Stromal cell of bone marrow (primary cell): ENCODE data around the gene CRB3.

Experiments used
- DNase-seq: peaks from one replicate; pipeline ENCODE4 v3.0.0-alpha.2; 2012; ENCODE audit warnings: low read depth

The CRB3 gene

DNA sequence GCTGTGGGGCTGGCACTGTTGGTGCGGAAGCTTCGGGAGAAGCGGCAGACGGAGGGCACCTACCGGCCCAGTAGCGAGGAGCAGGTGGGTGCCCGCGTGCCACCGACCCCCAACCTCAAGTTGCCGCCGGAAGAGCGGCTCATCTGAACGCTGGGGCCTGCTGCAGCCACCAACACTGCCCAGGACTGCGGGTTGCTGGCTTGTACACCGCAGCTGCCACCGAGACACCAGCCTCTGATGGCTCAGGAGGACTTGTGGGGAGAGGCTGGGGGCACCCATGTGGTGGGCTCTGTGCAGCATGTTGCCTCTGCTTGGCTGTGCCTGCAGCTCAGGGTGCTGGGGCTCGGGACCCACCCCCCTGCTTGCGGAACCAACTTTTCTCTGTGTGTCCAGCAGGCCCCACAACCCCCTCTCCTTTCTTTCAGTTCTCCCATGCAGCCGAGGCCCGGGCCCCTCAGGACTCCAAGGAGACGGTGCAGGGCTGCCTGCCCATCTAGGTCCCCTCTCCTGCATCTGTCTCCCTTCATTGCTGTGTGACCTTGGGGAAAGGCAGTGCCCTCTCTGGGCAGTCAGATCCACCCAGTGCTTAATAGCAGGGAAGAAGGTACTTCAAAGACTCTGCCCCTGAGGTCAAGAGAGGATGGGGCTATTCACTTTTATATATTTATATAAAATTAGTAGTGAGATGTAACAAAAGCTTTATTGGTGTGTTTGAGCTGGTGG, 2.6 kb downstream of the CRB3 start:
- no peak for DNase-seq

DNA sequence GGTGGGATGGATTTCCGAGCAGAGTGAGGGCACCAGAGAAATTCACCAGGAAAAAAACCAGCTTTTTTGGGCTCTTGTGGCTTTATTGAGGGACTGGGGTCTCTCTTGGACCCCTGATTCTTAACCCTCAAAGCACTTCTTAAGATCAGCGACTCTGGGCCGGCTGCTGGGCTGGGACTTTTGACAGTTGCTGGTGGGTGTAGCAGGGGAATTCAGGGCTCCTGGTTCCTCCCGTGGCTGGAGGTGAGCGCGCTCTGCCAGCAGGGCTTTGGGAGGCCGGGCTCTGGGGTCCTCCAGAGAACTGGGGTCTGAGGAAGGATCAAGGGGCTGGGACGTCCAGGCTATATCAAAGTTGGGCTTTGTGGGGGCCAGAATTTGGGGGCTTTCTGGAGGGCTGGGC, 3.3 kb downstream of the CRB3 start:
- no peak for DNase-seq

DNA sequence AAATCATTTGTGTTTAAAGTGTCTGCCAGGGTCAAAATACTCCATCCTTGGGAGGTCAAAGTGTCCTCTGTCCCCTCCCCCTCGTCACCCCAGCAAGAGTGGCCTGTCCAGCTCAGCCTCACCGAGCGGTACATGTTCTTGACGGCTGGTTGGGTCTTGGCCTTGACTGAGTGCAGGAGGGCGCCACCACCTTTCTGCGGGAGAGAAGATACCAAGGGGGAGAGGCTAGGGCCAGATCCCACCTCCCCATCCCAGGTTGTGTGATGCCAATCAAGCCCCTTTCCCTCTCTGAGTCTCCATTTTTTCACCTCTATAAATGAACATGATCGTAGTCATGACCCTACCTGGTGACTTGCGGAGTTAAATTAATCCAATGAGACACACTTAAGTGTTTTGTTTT, 6.1 kb downstream of the CRB3 start:
- DNase-seq, result no peak

DNA sequence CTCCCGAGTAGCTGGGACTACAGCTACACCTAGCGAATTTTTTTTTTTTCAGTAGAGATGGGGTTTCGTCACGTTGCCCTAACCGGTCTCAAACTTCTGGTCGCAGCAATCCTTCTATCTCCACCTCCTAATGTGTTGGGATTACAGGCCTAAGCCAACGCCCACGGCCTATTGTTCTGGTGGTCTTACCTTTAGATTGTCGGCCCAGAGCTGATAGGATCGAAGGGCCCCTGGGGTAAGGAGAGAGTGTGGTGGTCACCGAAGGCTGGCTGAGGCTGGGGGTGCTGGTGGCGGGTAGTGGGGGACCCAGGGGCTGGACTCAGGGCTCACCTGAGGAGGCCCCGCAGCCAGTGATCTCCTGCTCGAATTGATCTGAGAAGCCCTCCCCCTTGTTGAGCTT, 7.0 kb downstream of the CRB3 start:
- DNase-seq, result no peak

DNA sequence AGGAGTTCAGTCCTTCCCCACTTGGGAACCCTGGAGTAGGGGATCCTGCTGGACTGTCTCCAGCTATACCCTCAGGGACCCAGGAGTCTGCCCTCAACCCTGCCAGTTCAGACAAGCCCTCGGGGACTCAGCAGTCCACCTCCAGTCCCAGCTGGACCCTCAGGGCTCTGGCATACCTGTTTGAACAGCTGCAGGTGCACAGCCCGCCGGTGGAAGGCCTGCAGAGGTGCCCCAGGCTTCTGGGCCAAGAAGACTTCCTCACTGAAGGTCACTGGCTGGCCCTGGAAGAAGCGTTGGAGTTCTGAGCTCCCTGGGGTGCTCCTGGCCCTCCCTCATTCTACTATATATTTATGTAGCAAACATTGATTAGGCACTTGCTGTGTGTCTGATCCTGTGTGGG, 8.6 kb downstream of the CRB3 start:
- DNase-seq, result no peak

DNA sequence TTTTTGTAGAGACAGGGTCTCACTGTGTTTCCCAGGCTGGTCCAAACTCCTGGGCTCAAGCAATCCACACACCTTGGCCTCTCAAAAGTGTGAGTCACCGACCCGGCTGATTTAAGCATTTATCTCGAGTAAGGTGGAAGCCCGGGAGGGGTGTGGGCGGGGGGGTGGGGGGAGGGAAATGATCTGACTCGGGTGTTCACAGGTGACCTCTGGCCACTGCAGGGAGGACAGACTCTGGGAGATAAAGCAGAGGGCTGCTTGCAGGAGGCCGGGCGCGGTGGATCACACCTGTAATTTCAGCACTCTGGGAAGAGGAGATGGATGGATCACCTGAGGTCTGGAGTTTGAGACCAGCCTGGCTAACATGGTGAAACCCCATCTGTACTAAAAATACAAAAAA, 9.6 kb downstream of the CRB3 start:
- no peak for DNase-seq

DNA sequence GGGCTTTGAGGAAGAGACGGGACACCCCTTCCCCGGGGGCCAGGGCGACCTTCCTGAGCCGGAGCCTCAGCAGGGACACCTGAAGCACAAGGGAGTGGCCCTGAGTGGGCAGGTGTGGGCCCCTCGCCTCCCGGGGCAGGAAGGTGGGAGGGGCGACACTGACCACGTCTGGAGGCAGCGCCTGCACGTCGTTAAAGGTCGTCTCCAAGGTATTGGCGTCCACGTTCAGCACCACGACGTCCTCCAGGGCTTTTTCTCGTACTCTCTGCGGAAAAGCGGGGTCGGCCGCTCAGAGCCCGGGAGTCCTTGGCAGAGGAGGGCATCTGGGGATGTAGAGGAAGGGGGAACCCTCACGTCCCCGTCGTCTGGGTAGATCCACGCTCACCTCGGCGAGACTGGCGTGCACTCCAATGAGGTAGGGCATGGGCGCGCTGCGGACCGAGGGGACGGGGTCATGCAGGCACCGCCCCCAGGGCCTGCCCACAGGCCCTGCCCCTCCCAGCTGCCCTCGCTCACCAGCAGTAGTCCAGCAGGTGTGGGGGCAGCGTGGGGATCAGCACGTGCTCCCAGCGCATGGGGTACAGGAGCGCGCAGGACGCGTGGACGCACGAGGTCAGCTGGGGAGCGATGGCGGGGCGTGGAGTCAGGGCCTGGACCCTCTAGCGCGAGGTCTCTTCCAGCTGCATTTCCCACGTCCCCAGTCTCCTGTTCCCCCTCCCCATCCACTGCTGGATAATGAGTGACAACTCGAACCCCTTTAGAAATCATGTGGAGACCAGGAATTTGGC, 11.4 kb downstream of the CRB3 start:
- no peak for DNase-seq

DNA sequence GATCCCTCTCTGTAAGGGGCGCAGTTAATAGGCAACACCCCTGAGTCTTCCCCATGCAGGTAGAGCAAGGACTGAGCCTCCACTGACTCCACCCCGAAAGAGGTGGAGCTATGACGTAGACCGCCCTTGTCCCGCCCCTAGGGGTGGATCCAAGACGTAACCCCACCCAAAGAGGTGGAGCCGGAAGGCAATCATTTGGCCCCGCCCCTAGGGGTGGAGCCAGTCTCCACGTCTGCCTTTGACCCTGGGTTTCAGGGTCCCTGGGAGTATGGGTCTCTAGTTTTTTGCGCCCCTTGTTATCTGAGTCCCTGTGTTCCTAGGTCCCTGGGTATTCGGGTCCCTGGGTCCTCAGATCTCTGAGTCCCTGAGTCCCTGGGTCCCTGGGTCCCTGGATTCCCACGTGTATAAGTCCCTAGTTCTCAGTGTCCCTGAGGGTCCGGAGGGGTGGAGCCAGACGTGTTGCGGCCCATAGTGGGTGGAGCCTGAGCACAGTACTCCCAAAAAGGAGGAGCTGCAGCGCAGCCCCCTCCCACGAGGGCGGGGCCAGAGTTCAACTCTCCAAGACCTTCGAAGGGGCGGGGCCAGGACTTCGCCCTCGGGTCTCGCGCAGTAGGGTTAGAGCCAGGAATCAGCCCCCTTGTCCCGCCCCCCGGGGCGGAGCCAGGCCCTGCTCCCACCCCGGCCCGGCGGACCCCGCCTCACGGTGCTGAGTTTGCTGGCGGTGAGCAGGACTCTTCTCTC, 12.3 kb downstream of the CRB3 start:
- no peak for DNase-seq

DNA sequence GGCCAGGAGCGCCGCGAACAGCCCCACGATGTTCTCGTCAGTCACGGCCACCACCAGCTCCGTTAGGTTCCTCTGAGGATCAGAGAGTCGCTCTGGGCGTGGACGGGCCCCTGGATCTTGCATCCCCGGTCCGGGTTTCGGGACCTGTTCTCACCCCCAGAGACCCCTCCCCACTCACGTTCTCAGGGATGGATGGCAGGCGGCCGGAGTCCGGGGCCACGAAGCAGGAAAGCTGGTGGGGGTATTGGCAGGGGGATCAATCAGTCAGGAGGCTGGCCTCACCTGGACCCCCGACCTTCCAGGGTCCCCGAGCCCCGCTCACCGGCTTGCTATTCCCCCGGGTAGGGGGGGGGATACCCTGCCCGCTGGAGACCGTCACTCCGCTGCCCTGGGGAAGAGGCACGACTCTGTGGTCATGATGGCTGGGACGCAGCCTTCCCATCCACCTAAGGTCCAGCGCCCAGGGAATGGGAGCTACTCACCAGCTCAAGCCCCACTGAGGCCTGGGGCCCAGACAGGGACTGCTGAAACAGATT, 12.9 kb downstream of the CRB3 start:
- no peak for DNase-seq

DNA sequence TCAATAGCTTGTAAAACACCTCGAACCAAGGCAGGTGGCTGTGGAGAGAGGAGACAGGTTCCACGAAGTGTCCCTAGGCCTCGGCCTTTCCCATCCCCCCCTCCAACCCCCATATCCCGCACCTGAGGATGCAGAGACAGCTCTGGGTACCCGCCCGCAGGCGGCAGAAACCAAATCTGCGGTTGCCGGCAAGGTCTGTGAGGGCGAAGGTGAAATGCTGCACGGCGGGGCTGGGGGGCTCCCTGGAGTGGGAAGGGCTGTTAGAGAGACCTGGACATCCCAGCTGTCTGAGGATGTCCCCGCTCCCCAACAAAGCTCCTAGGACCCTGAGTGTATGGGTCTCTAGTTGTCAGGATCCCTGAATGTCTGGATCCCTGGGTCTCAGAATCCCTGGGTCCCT, 14.7 kb downstream of the CRB3 start:
- DNase-seq, result no peak

DNA sequence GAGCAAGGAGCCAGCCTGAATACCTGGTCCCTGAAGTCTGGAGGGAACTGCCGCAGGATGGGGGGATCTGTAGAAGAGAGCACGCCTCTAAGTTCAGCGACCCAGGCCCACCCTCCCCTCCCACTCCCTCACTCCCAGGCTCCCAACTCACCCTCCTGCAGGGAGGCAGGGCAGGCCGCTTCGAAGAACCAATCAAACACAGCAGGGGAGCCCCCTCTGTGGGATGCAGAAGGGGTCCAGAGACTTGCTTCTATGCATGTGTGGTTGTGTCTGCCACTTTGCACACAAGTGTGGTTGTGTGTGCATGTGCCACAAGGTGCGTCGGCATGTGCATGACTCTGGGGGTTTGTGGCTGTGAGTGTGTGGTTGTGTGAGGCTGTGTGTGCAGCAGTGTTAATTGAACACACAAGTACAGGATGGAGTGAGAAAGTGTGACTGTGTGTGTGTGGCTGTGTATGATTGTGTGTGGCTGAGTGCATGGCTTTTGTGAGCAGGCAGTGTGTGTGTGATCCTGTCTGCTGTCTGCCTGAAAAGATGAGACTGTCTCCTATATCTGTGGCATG, 15.8 kb downstream of the CRB3 start:
- no peak for DNase-seq

DNA sequence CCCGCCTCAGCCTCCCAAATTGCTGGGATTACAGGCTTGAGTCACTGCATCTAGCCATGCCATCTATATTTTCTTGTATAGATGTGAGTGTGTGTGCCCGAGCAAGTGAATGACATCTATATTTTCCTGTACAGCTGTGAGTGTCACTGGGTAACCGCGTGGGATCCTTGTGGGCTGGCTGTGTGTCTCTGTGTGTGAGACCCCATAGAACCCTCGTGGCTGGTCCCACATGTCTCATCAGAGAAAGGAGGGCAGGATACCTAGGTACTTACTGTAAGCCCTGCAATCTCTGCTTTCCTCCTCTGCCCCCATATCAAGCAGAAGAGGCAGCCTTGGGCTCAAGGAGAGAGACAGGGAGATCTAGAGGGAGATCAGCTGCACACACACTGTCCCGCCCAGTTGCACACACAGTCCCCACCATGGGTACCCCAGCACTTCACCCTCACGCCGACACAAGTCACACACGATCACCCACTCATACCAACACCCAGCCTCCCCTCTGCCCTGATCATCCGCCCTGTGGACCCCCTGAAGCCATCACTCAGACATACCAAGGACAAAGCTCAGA, 16.9 kb downstream of the CRB3 start:
- DNase-seq, result no peak

DNA sequence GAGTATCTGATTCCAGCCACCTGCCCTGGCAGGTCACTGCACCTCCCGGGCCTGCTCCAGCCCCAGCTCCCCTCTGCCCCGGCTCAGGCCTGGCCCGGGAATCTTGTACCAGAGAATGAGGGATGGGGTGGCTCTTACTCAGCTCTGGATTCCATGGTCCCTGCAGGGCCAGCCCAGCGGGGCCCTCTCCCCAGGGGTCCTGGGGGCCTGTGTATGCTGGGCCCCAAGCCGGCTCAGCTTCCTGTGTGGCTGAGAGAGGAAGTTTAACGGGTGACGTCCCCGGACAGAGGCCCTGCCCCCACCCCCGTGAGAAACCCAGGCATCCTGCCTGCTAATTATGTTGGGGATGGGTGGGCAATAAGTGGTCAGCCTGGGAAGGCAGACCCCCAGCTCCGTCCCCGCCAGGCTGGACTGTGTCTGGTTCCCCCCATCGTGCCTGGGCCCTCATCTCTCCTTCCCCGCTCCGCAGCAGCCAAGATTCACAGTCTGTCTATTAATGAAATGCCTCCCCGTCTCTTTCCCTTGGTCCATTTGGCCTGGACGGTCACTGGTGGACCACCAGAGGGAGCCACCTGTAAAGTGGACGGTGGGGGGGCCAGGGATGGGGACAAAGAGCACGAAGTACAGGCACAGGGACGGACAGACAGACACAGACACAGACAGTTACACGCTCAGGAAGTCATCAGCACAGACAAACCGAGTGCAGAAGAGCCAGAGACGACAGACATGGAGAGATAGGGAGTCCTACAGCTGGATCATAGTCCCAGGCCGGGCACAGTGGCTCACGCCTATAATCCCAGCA, 17.7 kb downstream of the CRB3 start, which contains the start of gene DENND1C:
Gene DENND1C, minus strand, starts transcription at position 247 of the 802 bp plus-strand sequence. Its CDS starts 92 bp downstream, at position 155.
- no peak for DNase-seq

DNA sequence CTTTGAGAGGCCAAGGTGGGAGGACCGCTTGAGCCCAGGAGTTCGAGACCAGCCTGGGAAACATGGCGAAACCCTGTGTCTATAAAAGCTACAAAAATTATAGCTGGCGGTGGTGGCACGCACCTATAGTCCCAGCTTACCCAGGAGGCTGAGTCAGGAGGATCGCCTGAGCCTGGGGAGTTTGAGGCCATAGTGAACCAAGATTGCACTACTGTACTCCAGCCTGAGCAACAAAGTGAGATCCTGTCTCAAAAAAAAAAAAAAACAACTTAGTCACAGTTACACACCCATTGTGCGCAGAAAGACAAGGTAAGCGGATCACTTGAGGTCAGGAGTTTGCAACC, 18.2 kb downstream of the CRB3 start:
- no peak for DNase-seq

DNA sequence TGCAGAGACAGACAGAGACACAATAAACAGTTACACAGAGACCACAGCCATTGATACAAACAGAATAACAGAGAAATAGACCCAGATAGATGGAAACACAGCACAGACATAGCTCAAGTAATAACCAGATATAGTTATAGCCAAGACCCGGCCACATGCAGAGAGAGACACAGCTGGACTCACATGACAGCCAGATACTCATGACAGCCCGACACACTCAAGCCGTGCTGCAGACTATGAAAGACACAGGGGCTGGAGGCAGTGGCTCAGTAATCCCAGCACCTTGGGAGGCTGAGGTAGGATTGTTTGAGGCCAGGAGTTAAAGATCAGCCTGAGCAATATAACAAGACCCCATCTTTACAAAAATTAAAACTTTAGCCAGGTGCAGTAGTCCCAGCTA, 19.2 kb downstream of the CRB3 start:
- no peak for DNase-seq

DNA sequence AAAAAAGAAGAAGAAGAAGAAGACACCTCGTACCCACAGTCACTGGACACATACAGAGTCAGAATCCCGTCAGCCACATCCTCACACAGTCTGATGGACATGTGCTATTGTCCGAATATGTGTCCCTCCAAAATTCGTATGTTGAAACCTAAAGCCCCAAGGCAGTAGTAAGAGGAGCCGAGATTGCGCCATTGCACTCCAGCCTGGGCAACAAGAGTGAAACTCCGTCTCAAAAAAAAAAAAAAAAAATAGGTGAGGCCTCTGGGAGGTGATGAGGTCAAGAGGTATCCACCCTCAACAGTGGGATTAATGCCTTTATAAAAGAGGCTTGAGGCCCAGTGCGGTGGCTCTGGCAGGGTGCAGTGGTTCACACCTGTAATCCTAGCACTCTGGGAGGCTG, 20.2 kb downstream of the CRB3 start:
- no peak for DNase-seq

DNA sequence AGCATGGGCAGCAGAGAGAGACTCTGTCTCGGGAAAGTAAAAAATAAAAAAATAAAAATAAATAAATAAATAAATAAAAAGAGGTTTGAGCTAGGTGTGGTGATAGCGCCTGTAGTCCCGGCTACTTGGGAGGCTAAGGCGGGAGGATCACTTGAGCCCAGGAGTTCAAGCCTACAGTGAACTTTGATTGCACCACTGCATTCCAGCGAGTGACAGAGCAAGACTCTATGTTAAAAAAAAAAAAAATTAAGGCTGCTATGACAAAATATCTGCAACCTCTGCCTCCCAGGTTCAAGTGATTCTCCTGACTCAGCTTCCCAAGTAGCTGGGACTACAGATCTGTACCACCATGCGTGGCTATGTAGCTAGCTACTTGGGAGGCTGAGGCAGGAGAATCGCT, 20.8 kb downstream of the CRB3 start:
- no peak for DNase-seq

DNA sequence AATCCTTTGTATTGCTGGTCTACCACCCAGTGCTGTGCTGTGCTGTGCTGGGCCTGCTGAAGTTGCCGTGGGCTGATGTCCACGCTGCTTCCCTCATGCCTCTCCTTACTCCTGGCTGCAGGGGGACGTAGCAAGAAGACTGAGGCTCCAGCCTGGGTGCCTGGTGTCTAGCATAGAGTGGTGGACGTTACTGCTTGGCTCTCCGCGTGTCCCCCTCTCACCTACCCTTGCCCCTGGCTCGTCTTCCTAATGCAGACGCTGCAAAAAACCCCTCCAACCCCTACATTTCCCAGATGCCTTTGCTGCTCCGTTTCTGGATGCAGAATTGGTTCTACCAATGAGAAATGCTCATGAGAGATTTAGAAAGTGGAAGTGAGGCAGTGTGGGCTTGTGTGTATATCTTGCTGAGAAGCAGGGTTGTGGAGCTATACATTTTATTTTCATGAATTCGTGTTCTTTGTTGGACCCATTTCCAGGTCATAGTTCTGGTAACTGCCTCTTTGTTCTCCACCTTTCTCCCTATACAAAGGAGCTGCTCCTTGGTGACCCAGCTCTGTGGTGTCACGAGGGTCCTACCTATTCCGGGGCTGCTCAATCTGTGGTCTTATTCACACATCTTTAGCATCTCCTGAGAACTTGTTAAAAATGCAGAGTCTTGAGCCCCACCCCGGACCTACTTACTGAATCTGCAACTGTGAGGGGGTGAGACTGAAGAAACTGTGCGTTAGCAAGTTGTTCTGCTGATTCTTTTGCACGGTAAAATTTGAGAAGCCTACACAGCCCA, 25.4 kb downstream of the CRB3 start:
- DNase-seq, result no peak

DNA sequence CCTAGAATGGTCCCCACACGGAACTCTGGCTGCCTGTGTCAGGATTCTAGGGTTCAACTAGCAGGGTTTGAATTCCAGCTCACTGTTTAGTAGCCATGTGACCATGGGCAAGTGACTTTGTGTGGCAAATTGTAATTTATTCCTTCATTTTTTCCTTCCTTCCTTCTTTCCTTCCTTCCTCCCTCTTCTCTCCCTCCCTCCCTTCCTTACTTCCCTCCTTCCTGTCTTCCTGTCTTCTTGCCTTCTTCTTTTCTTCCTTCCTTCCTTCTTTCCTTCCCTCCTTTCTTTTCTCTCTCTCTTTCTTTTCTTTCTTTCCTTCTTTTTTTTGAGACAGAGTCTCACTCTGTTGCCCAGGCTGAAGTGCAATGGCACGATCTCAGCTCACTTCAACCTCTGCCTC, 26.1 kb downstream of the CRB3 start:
- no peak for DNase-seq

DNA sequence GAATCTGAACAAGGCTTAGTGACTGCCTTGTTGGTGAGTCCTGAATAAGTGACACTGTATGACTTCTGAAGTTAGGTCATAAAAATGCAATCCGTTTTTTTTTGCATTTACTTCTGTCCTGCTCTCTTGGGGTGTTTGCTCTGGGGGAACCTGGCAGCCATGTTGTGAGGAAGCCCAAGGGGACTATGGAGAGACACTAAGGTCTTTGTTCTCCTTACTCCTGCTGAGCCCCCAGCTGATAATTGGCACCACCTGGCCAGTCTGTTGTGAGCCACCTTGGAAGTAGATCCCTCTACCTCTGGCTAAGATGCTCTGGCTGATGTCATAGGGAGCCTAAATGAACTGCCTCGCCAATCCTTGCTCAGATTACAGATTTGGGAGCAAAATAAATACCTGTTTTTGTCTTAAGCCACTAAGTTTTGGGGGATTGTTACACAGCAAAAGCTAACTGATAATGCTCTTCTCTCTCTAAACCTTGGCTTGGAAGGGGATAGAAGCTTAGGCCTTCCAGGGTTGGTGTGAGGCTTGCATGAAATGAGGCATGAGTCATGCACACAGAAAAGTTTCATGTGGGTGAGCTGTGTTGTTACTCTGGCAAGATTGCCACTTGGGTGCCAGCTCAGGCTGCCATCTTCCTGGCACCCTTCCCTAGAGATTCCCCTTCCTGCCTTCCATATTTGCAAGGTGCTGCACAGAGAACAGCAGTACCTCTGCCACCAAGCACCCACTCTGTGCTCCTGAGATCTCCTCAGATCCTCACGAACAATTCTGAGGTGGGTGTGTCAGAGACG, 27.9 kb downstream of the CRB3 start:
- DNase-seq, result no peak
